Suppressor macrophage (primary cell): ENCODE results near the gene EYA4.

Source experiments
- DNase-seq, 4 experiments: peaks; one replicate each; pipeline ENCODE4 v3.0.0-alpha.2; 2020 to 2022
- total RNA-seq, 17 experiments: gene quantifications; one replicate each; lab custom pipeline; 2026; ENCODE audit warnings: mixed read lengths in 6 of 17, inconsistent platforms in 3 of 17; lab: John Stamatoyannopoulos, UW

The EYA4 gene
- total RNA-seq: 0 to 5.7 (median 0.14) reads per million in 17 experiments

- DNase-seq: no peak
These were observed at the start of gene EYA4 for GRCh38 chr6:133241086-133241900. TSS of gene EYA4 (plus strand) at chr6:133241357. CDS start at chr6:133274781, 33,424 bp downstream.

DNA sequence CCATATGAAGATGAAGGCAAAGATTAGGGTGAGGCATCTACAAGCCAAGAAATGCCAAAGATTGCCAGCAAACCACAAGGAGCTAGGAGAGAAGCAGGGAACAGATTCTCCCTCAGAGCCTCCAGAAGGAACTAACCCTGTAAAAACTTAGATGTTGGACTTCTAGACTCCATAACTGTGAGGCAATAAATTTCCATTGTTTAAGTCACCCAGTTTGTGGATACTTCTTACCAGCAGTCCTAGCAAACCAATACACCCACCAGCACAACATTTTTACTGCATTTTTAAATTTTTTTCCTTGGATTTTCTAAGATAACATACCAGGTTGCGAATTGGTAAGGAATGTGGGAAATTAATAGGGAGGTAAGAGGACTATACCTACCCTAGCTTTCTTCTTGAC, 47.8 kb upstream of the EYA4 start:
- no peak for DNase-seq

DNA sequence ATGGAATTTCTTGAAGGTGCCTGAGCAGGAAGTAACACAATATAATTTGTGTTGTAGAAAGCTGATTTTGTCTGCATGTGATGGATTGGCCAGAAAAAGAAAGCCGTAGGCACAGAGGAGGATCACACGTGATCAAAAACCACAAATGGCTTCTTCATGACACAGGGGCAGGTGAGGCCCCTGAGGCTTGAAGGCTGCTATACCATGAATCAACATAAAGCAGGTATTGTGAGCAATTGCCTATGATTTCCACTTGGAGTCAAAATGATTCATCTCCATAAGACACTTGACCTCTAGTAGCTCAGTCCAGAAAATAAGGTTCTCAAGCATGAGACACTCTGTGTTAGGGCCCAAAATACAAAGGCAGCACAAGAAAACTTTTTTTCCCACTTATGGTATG, 42.4 kb upstream of the EYA4 start:
- DNase-seq: no peak

DNA sequence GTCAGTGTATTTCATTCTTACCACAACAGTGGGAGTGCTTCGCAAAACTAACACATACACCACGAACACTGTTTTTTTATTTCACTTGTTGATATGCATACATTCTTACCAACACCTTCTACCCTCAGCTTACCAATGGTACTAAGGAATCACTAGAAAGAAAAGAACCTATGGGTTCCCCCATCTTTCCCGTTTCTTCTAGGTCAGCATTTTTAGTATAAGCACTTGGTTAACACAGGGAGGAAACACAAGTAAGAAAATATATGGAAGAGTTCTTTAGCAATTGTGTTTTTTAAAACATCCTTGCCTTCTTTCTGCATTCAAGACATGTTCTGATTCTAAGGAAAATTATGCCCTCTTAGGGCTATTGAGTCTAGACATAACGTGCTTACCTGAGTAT, 39.9 kb upstream of the EYA4 start:
- no peak for DNase-seq

DNA sequence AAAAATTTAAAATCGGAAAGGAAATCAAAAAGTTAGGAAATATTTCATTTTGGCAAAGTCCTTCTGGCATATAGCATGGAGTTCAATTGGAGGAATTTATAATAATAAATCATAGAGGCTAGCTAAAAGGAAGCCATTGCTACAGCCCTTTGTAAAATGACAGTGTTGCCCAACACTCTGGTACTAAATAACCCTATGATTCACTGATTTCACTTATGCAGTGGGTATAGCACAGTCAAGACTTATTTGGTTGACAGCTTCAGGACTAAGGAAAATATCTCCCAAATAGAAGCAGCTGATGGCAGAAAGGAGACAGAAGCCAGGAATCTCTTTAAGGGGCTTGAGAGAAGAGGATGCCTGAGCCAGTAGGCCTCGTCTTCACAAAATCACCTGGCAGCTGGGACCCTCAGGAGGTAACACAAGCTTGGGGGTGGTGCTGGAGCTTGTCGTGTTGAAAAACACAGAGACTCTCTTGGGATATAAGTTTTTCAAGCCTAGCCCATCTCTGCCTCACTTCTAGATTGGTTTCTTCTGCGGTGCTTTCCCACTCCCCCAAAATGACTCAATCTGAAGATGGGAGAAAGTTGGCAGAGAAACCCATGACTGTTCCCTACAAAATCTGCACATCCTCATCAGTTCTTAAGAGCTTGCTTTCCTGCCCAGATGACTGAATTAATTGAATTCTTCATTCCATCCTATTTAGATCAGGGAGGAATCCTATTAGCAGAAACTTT, 38.4 kb upstream of the EYA4 start:
- no peak for DNase-seq

DNA sequence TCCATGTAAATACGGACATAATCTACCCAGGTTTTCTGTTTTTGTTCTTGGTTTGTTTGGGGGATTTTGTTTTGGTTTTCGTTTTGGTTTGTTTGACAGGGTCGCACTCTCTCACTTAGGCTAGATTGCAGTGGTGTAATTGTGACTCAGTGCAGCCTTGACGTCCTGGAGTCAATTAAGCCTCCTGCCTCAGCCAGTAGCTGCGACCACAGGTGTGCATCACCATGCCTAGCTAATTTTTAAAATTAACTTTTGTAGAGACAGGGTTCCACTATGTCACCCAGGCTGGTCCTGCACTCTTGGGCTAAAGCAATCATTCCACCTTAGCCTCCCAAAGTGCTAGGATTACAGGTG, 37.8 kb upstream of the EYA4 start:
- DNase-seq: no peak

DNA sequence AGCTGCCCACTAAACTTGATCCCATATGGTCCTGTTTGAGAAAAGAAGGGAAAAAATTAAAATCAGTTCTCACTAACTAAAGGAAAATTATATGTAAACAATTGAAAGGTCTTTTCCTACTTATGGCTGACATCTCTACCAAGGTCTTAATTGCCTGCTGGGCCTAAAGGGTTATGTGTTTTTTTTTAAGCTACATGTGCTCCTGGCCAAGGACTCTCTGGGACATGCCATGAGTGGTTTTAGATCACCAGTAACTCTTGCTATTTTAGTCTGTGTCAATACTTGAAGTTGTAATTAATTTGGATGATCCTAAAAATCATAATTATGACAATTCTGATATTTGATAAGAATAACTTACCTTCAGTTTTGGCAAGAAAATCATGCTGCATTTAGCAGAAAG, 35.9 kb upstream of the EYA4 start:
- no peak for DNase-seq

DNA sequence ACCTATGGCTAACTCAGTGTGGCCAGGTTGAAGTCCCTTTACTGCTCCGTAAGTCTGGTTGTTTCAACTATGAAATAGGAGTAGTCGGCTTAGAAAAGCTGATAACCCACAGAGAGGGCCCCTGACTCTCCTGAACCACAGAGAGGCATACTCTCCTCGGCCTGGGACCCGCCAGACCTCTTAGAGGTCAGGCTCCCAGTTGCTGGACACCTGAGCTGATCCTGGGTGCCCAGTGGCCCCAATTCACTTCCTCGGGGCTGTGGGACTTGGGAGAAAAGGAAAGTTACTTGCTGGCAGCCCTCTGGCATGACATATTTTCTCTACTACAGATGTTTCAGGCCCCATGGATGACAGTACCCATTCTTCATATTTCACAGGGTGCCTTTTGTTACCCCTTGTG, 34.2 kb upstream of the EYA4 start:
- no peak for DNase-seq

DNA sequence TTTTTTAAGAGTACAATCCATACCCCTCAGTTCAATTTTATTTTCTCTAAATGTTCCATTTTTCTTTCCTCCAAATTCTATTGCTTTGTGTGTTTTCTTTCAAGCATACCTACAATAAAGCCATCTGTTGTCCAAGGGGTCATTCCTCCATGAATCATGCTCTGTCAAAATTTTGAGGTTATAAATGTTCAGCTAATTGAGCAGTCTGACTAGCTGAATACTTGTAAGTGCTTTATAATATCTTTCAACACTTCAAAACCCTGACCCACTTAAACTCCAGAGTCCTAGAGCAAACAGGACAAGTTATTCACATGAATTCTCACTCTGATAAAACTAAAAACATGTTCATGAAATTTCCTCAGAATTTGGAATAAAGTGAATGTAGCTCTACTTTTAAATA, 33.4 kb upstream of the EYA4 start:
- no peak for DNase-seq

GRCh38 chr6:133208183-133208755, 32.9 kb upstream of the EYA4 start:
- no peak for DNase-seq

DNA sequence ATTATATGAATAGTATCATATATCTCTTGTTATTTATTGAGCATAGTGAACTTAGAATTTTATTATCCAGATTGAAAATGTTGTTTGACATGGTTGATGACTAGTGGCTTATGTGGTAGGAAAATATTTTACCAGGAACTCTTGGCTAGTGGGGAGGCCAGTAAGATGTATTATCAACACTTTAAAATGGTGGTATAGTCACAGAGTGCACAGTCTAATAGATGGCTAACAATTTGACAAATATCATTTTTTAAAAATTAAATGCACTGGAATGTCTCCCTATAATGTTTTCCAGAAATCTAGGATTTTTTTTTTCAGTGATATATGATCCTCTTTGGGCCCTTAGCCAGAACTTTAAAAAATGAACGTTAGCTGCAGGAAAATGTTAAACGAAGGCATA, 26.9 kb upstream of the EYA4 start:
- DNase-seq: no peak

- DNase-seq: no peak
These were observed 22.3 kb upstream of the EYA4 start for GRCh38 chr6:133218852-133219251.

GRCh38 chr6:133223452-133224029, 17.6 kb upstream of the EYA4 start:
- DNase-seq: no peak

DNA sequence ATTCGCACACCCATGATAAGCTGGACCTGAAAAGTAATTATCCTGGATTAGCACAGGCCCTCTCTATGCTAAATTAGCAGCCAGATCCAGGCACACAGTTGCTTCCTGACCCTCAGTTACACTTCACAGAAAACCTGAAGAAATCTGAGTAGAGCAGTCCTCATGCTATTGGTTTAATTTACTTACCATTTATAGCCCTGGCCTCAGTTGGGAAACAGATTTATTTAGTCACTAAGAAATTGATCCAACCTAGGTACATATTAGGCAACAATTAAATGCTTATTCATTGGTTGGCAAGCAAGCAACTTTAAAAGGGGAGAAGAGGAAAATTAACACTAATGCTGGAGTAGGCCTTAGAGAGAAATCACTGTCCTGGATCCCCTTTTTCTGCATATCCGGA, 15.6 kb upstream of the EYA4 start:
- no peak for DNase-seq

GRCh38 chr6:133227344-133227743, 13.8 kb upstream of the EYA4 start:
- DNase-seq: no peak

DNA sequence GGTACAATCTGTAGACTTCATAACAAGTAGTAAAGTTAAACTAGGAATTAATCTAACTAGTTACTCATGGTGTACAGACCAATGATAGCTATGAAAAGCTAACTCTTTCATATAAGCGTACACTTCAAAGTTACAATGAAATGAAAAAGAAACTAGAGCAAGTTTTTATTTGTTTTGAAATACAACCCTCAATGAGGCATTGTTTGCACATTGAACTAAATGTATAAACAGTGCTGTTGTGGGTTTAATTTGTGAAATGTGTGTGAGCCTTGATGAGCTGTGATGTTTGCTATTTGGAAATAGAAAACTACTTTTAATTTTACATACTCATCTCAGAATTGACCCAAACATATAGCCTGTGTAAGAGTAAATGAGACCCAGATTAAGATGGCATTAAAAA, 11.1 kb upstream of the EYA4 start:
- no peak for DNase-seq

GRCh38 chr6:133235221-133235620, 5.9 kb upstream of the EYA4 start:
- no peak for DNase-seq

DNA sequence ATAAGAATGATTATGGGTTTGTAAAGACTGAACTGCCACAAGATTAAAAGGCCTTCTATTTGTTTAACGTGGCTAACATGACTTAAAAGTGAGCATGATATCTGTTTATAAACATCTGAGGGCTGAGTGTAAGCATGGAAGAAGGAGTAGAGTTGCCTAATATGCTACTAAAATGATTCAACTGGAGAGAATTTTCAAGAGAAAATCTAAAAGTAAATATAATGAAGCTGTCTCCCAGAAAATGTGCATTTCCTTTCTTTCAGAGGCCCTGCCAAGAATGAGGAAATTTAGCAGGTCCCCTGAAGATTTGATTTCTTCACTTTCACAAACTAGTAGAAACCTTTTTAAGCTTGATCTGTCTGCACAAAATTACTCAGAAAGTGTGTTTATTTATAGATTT, 4.2 kb upstream of the EYA4 start:
- no peak for DNase-seq

GRCh38 chr6:133240511-133241085, 559 bp upstream of the EYA4 start:
- DNase-seq: no peak

- DNase-seq: no peak
These were observed 912 bp downstream of the EYA4 start for GRCh38 chr6:133241901-133242636.

- DNase-seq: no peak
These were observed 1.8 kb downstream of the EYA4 start for GRCh38 chr6:133242637-133243585.
